GM12874 (cell line): ENCODE data around the gene ZMAT5.

ENCODE experiments used
- TF ChIP-seq, protein P1 (sequence below): IDR thresholded peaks from 2 replicates; pipeline ENCODE4 v1.5.1; 2011; ENCODE audit warnings: low read depth, mild to moderate bottlenecking, control low read depth, low read length, moderate library complexity; ENCODE audit not compliant: insufficient read depth

ZMAT5 gene

DNA sequence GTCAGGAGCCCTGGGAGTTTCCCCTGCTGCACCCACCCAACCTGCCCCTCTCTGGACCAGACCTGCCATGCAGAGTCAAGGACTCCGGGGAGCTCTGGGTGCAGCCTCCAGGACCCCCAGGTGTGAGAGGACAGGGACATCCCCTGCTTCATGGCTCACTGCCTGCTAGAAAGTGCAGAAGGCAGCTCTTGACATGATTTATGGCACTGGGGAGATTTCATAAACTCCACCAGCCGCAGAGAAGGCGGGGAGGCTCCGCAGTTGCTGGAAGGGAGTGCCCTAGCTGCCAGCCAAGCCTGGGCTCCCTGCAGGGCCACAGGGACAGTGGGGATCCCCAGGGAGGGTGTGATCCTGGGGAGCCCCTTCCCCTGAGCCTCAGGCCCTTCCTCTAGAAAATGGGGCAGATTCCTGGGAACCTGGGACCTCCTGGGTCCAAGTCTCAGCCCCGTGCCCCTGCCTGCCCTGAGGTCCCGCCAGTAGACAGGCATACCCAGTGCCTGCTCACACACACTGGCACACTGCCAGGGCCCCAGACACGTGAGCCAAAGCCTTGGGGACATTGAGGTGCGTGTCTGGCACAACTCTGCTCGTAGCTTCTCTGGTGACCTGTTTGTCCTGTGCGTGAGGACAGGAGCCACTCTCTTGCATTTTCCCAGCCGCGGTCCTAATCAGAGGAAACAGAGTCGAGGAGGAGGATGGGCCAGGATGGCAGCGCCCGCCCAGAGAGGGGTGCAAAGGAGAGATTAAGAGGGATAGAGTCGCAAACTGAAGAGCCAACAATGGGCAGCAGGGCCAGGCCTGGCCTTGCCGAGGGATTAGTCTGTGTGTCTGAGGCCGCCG is 33.2 kb downstream of the ZMAT5 start:
- TF ChIP-seq, protein P1, sequence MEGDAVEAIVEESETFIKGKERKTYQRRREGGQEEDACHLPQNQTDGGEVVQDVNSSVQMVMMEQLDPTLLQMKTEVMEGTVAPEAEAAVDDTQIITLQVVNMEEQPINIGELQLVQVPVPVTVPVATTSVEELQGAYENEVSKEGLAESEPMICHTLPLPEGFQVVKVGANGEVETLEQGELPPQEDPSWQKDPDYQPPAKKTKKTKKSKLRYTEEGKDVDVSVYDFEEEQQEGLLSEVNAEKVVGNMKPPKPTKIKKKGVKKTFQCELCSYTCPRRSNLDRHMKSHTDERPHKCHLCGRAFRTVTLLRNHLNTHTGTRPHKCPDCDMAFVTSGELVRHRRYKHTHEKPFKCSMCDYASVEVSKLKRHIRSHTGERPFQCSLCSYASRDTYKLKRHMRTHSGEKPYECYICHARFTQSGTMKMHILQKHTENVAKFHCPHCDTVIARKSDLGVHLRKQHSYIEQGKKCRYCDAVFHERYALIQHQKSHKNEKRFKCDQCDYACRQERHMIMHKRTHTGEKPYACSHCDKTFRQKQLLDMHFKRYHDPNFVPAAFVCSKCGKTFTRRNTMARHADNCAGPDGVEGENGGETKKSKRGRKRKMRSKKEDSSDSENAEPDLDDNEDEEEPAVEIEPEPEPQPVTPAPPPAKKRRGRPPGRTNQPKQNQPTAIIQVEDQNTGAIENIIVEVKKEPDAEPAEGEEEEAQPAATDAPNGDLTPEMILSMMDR: no peak

DNA sequence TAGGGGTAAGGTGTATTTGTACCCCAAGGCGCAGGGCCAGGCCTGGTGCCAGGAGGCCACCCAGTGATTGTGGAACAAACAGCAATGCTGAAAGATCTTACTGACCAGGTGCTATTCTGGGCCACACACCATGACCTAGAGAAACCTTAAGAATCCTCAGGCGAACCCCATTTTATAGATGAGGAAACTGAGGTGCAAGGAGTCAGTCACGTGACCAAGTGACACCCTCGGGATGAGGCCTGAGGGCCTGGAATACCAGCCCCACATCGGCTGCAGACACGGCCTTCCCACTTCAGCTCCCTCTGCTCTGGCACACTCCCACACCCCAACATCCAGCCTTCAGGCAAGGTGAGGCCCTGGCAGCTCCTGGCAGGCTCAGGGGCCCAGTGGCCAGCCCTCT is 33.9 kb downstream of the ZMAT5 start:
- TF ChIP-seq, protein P1: no peak

DNA sequence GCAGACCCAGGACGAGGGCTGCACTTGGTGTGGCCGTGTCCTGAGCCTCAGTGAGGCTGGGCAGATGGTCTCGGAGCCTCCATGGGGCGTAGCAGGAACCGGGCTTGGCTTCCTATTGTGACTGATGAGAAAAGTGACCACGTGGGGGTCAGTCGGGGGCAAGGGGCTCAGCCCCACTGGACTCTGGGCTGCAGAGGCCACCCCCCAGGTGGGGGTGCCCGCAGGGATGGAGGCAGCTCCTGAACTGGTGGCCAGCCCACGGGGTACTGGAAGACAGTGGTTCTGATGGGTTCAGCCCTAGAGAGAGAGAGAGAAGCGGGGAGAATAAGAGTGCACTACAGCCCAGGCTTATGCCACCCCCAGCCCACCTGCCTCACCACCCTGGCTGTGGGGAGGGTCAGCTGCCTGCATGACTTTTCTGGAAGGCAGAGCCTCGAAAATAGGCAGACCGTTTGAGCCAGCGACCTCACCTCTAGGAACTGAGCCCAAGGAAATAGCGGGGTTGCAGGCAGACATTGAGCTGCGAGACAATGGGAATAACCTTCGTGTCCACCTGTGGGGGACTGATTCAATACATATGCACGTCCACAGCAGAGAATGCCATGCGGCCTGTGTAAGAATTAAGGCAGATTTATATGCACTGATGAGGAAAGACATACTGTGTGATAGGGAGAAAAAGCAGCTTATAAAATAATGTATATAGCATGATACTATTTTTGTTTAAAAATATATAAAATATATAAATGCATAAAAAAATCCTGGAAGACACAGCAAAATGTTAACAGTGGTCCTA is 35.6 kb downstream of the ZMAT5 start:
- TF ChIP-seq, protein P1: no peak

DNA sequence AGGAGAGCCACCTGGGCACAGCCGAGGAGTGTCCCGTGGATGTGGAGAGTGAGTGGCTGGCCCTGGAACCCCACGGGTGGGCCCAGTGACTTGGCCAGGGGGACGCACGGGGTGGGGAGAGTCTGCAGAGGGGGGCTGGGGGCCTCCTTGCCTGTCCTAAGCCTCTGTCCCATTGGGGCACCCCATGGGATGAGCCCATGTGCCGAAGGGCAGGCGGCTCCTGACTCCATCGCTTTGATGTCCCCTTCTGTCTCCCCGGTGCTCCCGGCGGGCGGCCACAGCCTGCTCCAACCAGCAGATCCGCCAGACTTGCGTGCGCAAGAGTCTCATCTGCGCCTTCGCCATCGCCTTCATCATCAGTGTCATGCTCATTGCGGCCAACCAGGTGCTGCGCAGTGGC is 37.6 kb downstream of the ZMAT5 start:
- TF ChIP-seq, protein P1: no peak

DNA sequence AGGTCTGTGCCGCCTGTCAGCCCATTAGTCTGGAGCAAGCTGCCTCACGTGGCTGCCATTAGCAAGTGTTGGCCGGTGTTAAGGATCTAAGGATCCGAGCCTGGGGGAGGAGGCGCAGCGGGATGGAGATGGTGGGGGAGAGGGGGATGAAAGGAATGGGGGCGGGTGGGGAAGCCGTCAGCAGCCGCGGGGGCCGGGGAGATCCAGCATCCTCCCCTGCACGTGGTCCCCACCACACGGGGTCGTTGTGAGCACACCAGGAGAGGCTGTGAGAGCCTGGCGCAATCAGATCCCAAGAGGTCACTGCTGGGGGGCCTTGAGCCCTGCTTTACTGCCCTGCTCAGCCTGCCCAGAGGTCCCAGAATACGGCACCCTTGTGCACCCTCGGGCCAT is 39.7 kb downstream of the ZMAT5 start:
- TF ChIP-seq, protein P1: peak; percentile 61

DNA sequence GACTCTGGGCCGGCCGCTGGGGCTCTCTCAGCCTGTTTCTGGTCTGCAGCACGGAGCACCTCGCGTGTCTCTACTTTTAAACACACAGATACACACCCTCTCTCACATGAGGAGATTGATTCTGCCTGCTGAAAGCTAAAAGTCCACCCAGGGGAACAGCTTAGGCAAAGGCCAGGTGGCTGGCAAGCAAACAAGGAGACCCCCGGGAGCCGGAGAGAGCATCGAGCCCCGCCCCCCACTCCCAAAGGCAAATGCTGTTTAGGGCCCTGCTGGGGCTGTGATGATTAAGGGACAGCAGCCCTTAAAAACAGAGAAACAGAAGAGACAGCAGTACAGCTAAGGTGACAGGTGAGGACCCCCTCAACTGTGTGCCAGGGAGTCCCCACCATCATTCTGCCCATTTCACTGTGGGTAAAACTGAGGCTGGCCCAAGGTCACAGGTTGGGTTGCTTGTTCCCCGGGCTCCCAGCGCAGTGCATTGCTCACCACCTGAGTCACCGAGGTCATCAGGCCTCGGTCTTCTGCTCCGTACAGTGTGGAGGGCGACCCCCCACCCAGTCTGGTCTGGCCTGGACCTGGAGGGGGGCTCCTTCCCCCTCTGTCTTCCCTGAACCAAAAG is 40.2 kb downstream of the ZMAT5 start:
- TF ChIP-seq, protein P1: no peak

DNA sequence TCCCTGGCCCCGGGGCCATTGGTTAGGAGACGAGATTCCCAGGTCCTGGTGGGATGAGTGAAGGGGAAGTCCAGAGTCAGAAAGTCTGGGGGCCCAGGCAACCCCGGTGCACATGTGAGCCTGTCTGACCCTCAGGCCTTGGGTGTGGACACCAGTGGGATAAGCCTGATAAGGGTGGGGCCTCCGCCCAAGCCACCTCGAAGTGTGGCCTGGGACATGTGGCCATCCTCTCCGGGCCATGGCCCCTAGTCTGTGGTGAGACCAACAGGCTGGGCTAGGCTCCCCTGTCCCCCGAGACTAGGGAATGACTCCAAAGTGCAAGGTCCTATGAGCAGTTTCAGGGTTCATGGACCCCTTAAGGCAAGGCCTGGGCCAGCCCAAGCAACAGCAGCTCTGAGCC is 40.7 kb downstream of the ZMAT5 start:
- TF ChIP-seq, protein P1: no peak
